Measurements from ENCODE around the gene PTPRE.

The PTPRE gene

GRCh38 chr10:127963136-127963535 is 56.2 kb downstream of the PTPRE start:
- no peaks in the 10 kb centered on the region for H3K27me3 ChIP-seq (ENCODE audit: control insufficient read depth, insufficient read depth, low read length)
- H3K36me3 ChIP-seq (ENCODE audit: control insufficient read depth, insufficient read depth, low read length), result no peaks in the 10 kb centered on the region
- no peak overlapping the region for H3K27ac ChIP-seq (ENCODE audit: low read depth, low read length)
- H3K9ac ChIP-seq (ENCODE audit: low read depth, low read length), result no peak overlapping the region
- no peaks in the 10 kb centered on the region for H3K9me3 ChIP-seq (ENCODE audit: control insufficient read depth, insufficient read depth, low read length)
- H3K4me1 ChIP-seq (ENCODE audit: control insufficient read depth, insufficient read depth, low read length), result peaks cover 22% of the 10 kb centered on the region
- no peak overlapping the region for H3K4me3 ChIP-seq (ENCODE audit: low read depth, low read length)

- Histone ChIP-seq H3K4me3 (ENCODE audit: low read depth, low read length) (no peak overlapping the region), H3K9me3 (ENCODE audit: control insufficient read depth, insufficient read depth, low read length) (no peaks in the 10 kb centered on the region), H3K27ac (ENCODE audit: low read depth, low read length) (no peak overlapping the region), H3K4me1 (ENCODE audit: control insufficient read depth, insufficient read depth, low read length) (peaks cover 25% of the 10 kb centered on the region), H3K9ac (ENCODE audit: low read depth, low read length) (no peak overlapping the region), H3K27me3 (ENCODE audit: control insufficient read depth, insufficient read depth, low read length) (no peaks in the 10 kb centered on the region), H3K36me3 (ENCODE audit: control insufficient read depth, insufficient read depth, low read length) (no peaks in the 10 kb centered on the region)
Observed at GRCh38 chr10:127964621-127965020, 57.7 kb downstream of the PTPRE start.

GRCh38 chr10:127966875-127967274 is 60.0 kb downstream of the PTPRE start:
- Histone ChIP-seq H3K9ac (ENCODE audit: low read depth, low read length) (no peak overlapping the region), H3K36me3 (ENCODE audit: control insufficient read depth, insufficient read depth, low read length) (no peaks in the 10 kb centered on the region), H3K9me3 (ENCODE audit: control insufficient read depth, insufficient read depth, low read length) (no peaks in the 10 kb centered on the region), H3K4me3 (ENCODE audit: low read depth, low read length) (no peak overlapping the region), H3K27ac (ENCODE audit: low read depth, low read length) (no peak overlapping the region), H3K4me1 (ENCODE audit: control insufficient read depth, insufficient read depth, low read length) (peaks cover 19% of the 10 kb centered on the region), H3K27me3 (ENCODE audit: control insufficient read depth, insufficient read depth, low read length) (no peaks in the 10 kb centered on the region)

- Histone ChIP-seq H3K9ac (ENCODE audit: low read depth, low read length) (no peak overlapping the region), H3K27me3 (ENCODE audit: control insufficient read depth, insufficient read depth, low read length) (no peaks in the 10 kb centered on the region), H3K9me3 (ENCODE audit: control insufficient read depth, insufficient read depth, low read length) (no peaks in the 10 kb centered on the region), H3K36me3 (ENCODE audit: control insufficient read depth, insufficient read depth, low read length) (no peaks in the 10 kb centered on the region), H3K27ac (ENCODE audit: low read depth, low read length) (peak overlapping the region; percentile 60), H3K4me3 (ENCODE audit: low read depth, low read length) (no peak overlapping the region), H3K4me1 (ENCODE audit: control insufficient read depth, insufficient read depth, low read length) (peaks cover 8% of the 10 kb centered on the region)
Observed at GRCh38 chr10:127968027-127968441, 61.1 kb downstream of the PTPRE start.

- Histone ChIP-seq H3K27me3 (ENCODE audit: control insufficient read depth, insufficient read depth, low read length) (no peaks in the 10 kb centered on the region), H3K4me3 (ENCODE audit: low read depth, low read length) (no peak overlapping the region), H3K27ac (ENCODE audit: low read depth, low read length) (no peak overlapping the region), H3K36me3 (ENCODE audit: control insufficient read depth, insufficient read depth, low read length) (no peaks in the 10 kb centered on the region), H3K9me3 (ENCODE audit: control insufficient read depth, insufficient read depth, low read length) (no peaks in the 10 kb centered on the region), H3K4me1 (ENCODE audit: control insufficient read depth, insufficient read depth, low read length) (peaks cover 8% of the 10 kb centered on the region), H3K9ac (ENCODE audit: low read depth, low read length) (no peak overlapping the region)
Observed at GRCh38 chr10:127968659-127969058, 61.8 kb downstream of the PTPRE start.

GRCh38 chr10:127971101-127971946 is 64.4 kb downstream of the PTPRE start:
- Histone ChIP-seq H3K4me1 (ENCODE audit: control insufficient read depth, insufficient read depth, low read length) (peaks cover 9% of the 10 kb centered on the region), H3K9me3 (ENCODE audit: control insufficient read depth, insufficient read depth, low read length) (no peaks in the 10 kb centered on the region), H3K27ac (ENCODE audit: low read depth, low read length) (no peak overlapping the region), H3K27me3 (ENCODE audit: control insufficient read depth, insufficient read depth, low read length) (no peaks in the 10 kb centered on the region), H3K4me3 (ENCODE audit: low read depth, low read length) (no peak overlapping the region), H3K36me3 (ENCODE audit: control insufficient read depth, insufficient read depth, low read length) (no peaks in the 10 kb centered on the region), H3K9ac (ENCODE audit: low read depth, low read length) (no peak overlapping the region)

- no peaks in the 10 kb centered on the region for H3K9me3 ChIP-seq (ENCODE audit: control insufficient read depth, insufficient read depth, low read length)
- H3K9ac ChIP-seq (ENCODE audit: low read depth, low read length), result no peak overlapping the region
- H3K4me1 ChIP-seq (ENCODE audit: control insufficient read depth, insufficient read depth, low read length), result peaks cover 13% of the 10 kb centered on the region
- H3K27me3 ChIP-seq (ENCODE audit: control insufficient read depth, insufficient read depth, low read length), result no peaks in the 10 kb centered on the region
- H3K36me3 ChIP-seq (ENCODE audit: control insufficient read depth, insufficient read depth, low read length), result no peaks in the 10 kb centered on the region
- H3K27ac ChIP-seq (ENCODE audit: low read depth, low read length), result no peak overlapping the region
- no peak overlapping the region for H3K4me3 ChIP-seq (ENCODE audit: low read depth, low read length)
Observed at GRCh38 chr10:127971963-127972615, 65.2 kb downstream of the PTPRE start.

- Histone ChIP-seq H3K9me3 (ENCODE audit: control insufficient read depth, insufficient read depth, low read length) (no peaks in the 10 kb centered on the region), H3K27me3 (ENCODE audit: control insufficient read depth, insufficient read depth, low read length) (no peaks in the 10 kb centered on the region), H3K4me3 (ENCODE audit: low read depth, low read length) (no peak overlapping the region), H3K4me1 (ENCODE audit: control insufficient read depth, insufficient read depth, low read length) (peaks cover 13% of the 10 kb centered on the region), H3K9ac (ENCODE audit: low read depth, low read length) (no peak overlapping the region), H3K36me3 (ENCODE audit: control insufficient read depth, insufficient read depth, low read length) (no peaks in the 10 kb centered on the region), H3K27ac (ENCODE audit: low read depth, low read length) (no peak overlapping the region)
Observed at GRCh38 chr10:127972751-127973357, 66.0 kb downstream of the PTPRE start.

- no peaks in the 10 kb centered on the region for H3K36me3 ChIP-seq (ENCODE audit: control insufficient read depth, insufficient read depth, low read length)
Observed at GRCh38 chr10:127973791-127974311, 66.9 kb downstream of the PTPRE start.

GRCh38 chr10:127974911-127975310 is 68.0 kb downstream of the PTPRE start:
- Histone ChIP-seq H3K9me3 (ENCODE audit: control insufficient read depth, insufficient read depth, low read length) (peaks cover 4% of the 10 kb centered on the region; the same call in 1 of the 2 replicates), H3K4me1 (ENCODE audit: control insufficient read depth, insufficient read depth, low read length) (peaks cover 5% of the 10 kb centered on the region), H3K27me3 (ENCODE audit: control insufficient read depth, insufficient read depth, low read length) (no peaks in the 10 kb centered on the region), H3K27ac (ENCODE audit: low read depth, low read length) (no peak overlapping the region), H3K9ac (ENCODE audit: low read depth, low read length) (no peak overlapping the region), H3K36me3 (ENCODE audit: control insufficient read depth, insufficient read depth, low read length) (no peaks in the 10 kb centered on the region), H3K4me3 (ENCODE audit: low read depth, low read length) (no peak overlapping the region)

More at GRCh38 chr10:127973791-127974311, 66.9 kb downstream of the PTPRE start:
- H3K27ac ChIP-seq (ENCODE audit: low read depth, low read length), result no peak overlapping the region
- H3K9me3 ChIP-seq (ENCODE audit: control insufficient read depth, insufficient read depth, low read length), result no peaks in the 10 kb centered on the region
- no peak overlapping the region for H3K9ac ChIP-seq (ENCODE audit: low read depth, low read length)
- no peak overlapping the region for H3K4me3 ChIP-seq (ENCODE audit: low read depth, low read length)
- no peaks in the 10 kb centered on the region for H3K27me3 ChIP-seq (ENCODE audit: control insufficient read depth, insufficient read depth, low read length)
- peaks cover 5% of the 10 kb centered on the region for H3K4me1 ChIP-seq (ENCODE audit: control insufficient read depth, insufficient read depth, low read length)

- Histone ChIP-seq H3K9me3 (ENCODE audit: control insufficient read depth, insufficient read depth, low read length) (peaks cover 4% of the 10 kb centered on the region; the same call in 1 of the 2 replicates), H3K4me3 (ENCODE audit: low read depth, low read length) (no peak overlapping the region), H3K27ac (ENCODE audit: low read depth, low read length) (no peak overlapping the region), H3K36me3 (ENCODE audit: control insufficient read depth, insufficient read depth, low read length) (no peaks in the 10 kb centered on the region), H3K27me3 (ENCODE audit: control insufficient read depth, insufficient read depth, low read length) (no peaks in the 10 kb centered on the region), H3K4me1 (ENCODE audit: control insufficient read depth, insufficient read depth, low read length) (peaks cover 5% of the 10 kb centered on the region), H3K9ac (ENCODE audit: low read depth, low read length) (no peak overlapping the region)
Observed at GRCh38 chr10:127976286-127976685, 69.4 kb downstream of the PTPRE start.
